ENCODE measurements around the gene CECR2. TPM values are rescaled to one million over a fixed set of nuclear protein-coding genes. Genes with fewer than 3 reads are reported as not detected.

Gene CECR2
- total and polyA plus RNA-seq, 5 donors from 2014 or later = not detected

DNA sequence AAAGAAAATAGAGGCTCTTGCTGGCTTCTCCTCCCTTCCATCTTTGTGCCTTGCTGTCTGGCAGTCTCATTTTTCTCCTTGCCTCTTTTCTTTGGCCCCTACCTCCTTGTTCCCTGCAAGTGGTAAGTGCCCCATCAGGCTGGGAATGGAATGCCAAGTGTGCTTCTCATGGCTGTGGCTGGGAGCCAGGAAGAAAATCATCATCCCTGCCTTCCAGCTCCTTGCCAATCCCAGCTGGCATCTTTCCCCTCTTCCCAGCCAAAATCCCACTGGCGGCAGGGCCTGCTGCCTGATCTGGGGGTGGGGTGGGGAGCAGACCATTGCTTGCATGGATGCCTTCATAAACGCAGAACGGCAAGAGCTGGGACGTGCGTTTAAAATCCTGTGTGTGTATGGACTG is 167.0 kb downstream of the CECR2 start:
- Mint-ChIP-seq H3K36me3 (no peaks in the 10 kb centered on the region), H3K9me3 (no peaks in the 10 kb centered on the region), H3K27me3 (peaks cover 10% of the 10 kb centered on the region), H3K4me1 (no peaks in the 10 kb centered on the region), H3K27ac (no peak overlapping the region), H3K4me3 (no peak overlapping the region)
- Histone ChIP-seq H3K27ac (ENCODE audit: insufficient read depth, low read length, poor library complexity, severe bottlenecking) (no peak overlapping the region), H3K9me3 (ENCODE audit: control insufficient read depth in 2 of 2, low read length in 2 of 2) (no peaks in the 10 kb centered on the region), H3K4me1 (ENCODE audit: control insufficient read depth, insufficient read depth, low read length, poor library complexity, severe bottlenecking) (no peaks in the 10 kb centered on the region), H3K4me3 (ENCODE audit: low read depth, low read length) (no peak overlapping the region), H3K36me3 (ENCODE audit: control insufficient read depth, insufficient read depth, low read length) (no peaks in the 10 kb centered on the region), H3K27me3 (ENCODE audit: control insufficient read depth, insufficient read depth, low read length) (no peaks in the 10 kb centered on the region)
- no peak for ATAC-seq (ENCODE audit: low read depth in 2 of 2)
- no peak for DNase-seq

DNA sequence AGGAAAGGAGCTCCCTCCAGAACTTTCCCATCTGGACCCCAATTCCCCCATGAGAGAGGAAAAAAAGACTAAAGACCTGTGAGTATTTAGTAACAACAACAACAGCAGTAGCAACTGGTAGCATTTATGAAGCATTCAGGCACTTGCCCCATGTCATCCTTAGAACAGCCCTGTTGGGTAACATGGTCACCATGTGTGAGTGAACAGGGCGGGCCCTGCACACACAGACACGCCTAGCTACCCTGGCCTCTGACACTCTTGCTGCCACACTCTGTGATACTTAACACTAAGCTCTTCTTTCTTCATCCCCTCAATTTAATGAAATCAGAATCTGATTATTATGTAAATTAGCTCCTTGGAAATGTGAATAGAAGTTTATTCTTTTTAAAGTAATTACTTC is 167.9 kb downstream of the CECR2 start:
- H3K36me3 ChIP-seq (ENCODE audit: control insufficient read depth, insufficient read depth, low read length) = no peaks in the 10 kb centered on the region
- no peak for ATAC-seq (ENCODE audit: low read depth in 2 of 2)
- H3K4me1 Mint-ChIP-seq = no peaks in the 10 kb centered on the region
- H3K4me1 ChIP-seq (ENCODE audit: control insufficient read depth, insufficient read depth, low read length, poor library complexity, severe bottlenecking) = no peaks in the 10 kb centered on the region
- no peak overlapping the region for H3K27ac Mint-ChIP-seq
- H3K9me3 ChIP-seq (ENCODE audit: control insufficient read depth in 2 of 2, low read length in 2 of 2) = no peaks in the 10 kb centered on the region
- no peaks in the 10 kb centered on the region for H3K27me3 ChIP-seq (ENCODE audit: control insufficient read depth, insufficient read depth, low read length)
- H3K4me3 ChIP-seq (ENCODE audit: low read depth, low read length) = no peak overlapping the region
- H3K27me3 Mint-ChIP-seq = peaks cover 10% of the 10 kb centered on the region
- H3K4me3 Mint-ChIP-seq = no peak overlapping the region
- DNase-seq = no peak
- no peaks in the 10 kb centered on the region for H3K36me3 Mint-ChIP-seq
- H3K9me3 Mint-ChIP-seq = no peaks in the 10 kb centered on the region
- H3K27ac ChIP-seq (ENCODE audit: insufficient read depth, low read length, poor library complexity, severe bottlenecking) = no peak overlapping the region

- no peak overlapping the region for H3K27ac ChIP-seq (ENCODE audit: insufficient read depth, low read length, poor library complexity, severe bottlenecking)
- H3K27me3 Mint-ChIP-seq = peaks cover 10% of the 10 kb centered on the region
- H3K4me1 Mint-ChIP-seq = no peaks in the 10 kb centered on the region
These were observed 171.2 kb downstream of the CECR2 start for GRCh38 chr22:17540481-17540880.

GRCh38 chr22:17541476-17541875 is 172.2 kb downstream of the CECR2 start:
- H3K4me1 ChIP-seq (ENCODE audit: control insufficient read depth, insufficient read depth, low read length, poor library complexity, severe bottlenecking) = no peaks in the 10 kb centered on the region
- no peak for ATAC-seq (ENCODE audit: low read depth in 2 of 2)
- H3K36me3 Mint-ChIP-seq = no peaks in the 10 kb centered on the region
- H3K27ac ChIP-seq (ENCODE audit: insufficient read depth, low read length, poor library complexity, severe bottlenecking) = no peak overlapping the region
- no peaks in the 10 kb centered on the region for H3K4me1 Mint-ChIP-seq
- H3K4me3 ChIP-seq (ENCODE audit: low read depth, low read length) = no peak overlapping the region
- no peaks in the 10 kb centered on the region for H3K36me3 ChIP-seq (ENCODE audit: control insufficient read depth, insufficient read depth, low read length)
- H3K27ac Mint-ChIP-seq = no peak overlapping the region
- H3K4me3 Mint-ChIP-seq = peak overlapping the region in 1 of 4 donors; percentile 15
- no peak for DNase-seq
- H3K27me3 ChIP-seq (ENCODE audit: control insufficient read depth, insufficient read depth, low read length) = no peaks in the 10 kb centered on the region
- H3K9me3 Mint-ChIP-seq = no peaks in the 10 kb centered on the region
- no peaks in the 10 kb centered on the region for H3K9me3 ChIP-seq (ENCODE audit: control insufficient read depth in 2 of 2, low read length in 2 of 2)
- H3K27me3 Mint-ChIP-seq = peaks cover 10% of the 10 kb centered on the region

More at GRCh38 chr22:17540481-17540880, 171.2 kb downstream of the CECR2 start:
- no peaks in the 10 kb centered on the region for H3K36me3 ChIP-seq (ENCODE audit: control insufficient read depth, insufficient read depth, low read length)
- no peaks in the 10 kb centered on the region for H3K9me3 ChIP-seq (ENCODE audit: control insufficient read depth in 2 of 2, low read length in 2 of 2)
- no peak for DNase-seq
- H3K4me1 ChIP-seq (ENCODE audit: control insufficient read depth, insufficient read depth, low read length, poor library complexity, severe bottlenecking) = no peaks in the 10 kb centered on the region
- H3K4me3 ChIP-seq (ENCODE audit: low read depth, low read length) = no peak overlapping the region
- H3K4me3 Mint-ChIP-seq = no peak overlapping the region
- no peaks in the 10 kb centered on the region for H3K27me3 ChIP-seq (ENCODE audit: control insufficient read depth, insufficient read depth, low read length)
- H3K36me3 Mint-ChIP-seq = no peaks in the 10 kb centered on the region
- no peak for ATAC-seq (ENCODE audit: low read depth in 2 of 2)
- H3K27ac Mint-ChIP-seq = no peak overlapping the region
- H3K9me3 Mint-ChIP-seq = no peaks in the 10 kb centered on the region

GRCh38 chr22:17542452-17542851 is 173.2 kb downstream of the CECR2 start:
- Histone ChIP-seq H3K36me3 (ENCODE audit: control insufficient read depth, insufficient read depth, low read length) (no peaks in the 10 kb centered on the region), H3K27ac (ENCODE audit: insufficient read depth, low read length, poor library complexity, severe bottlenecking) (no peak overlapping the region), H3K4me1 (ENCODE audit: control insufficient read depth, insufficient read depth, low read length, poor library complexity, severe bottlenecking) (no peaks in the 10 kb centered on the region), H3K4me3 (ENCODE audit: low read depth, low read length) (no peak overlapping the region), H3K9me3 (ENCODE audit: control insufficient read depth in 2 of 2, low read length in 2 of 2) (no peaks in the 10 kb centered on the region), H3K27me3 (ENCODE audit: control insufficient read depth, insufficient read depth, low read length) (no peaks in the 10 kb centered on the region)
- Mint-ChIP-seq H3K27ac (peak overlapping the region in 1 of 3 donors; percentile 35), H3K36me3 (no peaks in the 10 kb centered on the region), H3K4me1 (no peaks in the 10 kb centered on the region), H3K9me3 (no peaks in the 10 kb centered on the region), H3K4me3 (no peak overlapping the region), H3K27me3 (peaks cover 10% of the 10 kb centered on the region)
- ATAC-seq (ENCODE audit: low read depth in 2 of 2) = no peak
- no peak for DNase-seq

DNA sequence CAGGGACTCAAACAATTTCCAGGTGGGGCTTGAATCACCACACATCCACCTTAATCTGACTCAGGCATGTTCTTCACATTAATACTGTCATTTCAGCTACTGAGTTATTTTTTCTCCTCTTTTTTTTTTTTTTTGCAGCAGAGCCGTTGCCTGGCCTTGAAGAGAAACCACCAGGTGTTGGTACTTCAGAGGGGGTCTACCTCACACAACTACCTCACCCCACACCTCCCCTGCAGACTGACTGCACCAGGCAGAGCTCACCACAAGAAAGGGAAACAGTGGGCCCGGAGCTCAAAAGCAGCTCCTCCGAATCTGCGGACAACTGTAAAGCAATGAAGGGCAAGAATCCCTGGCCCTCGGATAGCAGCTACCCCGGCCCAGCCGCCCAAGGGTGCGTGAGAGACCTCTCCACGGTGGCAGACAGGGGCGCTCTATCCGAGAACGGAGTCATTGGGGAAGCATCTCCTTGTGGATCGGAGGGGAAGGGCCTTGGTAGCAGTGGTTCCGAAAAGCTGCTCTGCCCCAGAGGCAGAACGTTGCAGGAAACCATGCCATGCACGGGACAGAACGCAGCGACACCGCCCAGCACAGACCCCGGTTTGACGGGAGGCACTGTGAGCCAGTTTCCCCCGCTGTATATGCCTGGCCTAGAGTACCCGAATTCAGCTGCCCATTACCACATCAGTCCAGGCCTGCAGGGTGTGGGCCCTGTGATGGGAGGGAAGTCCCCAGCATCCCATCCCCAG is 178.9 kb downstream of the CECR2 start:
- Mint-ChIP-seq H3K27ac (no peak overlapping the region), H3K4me1 (no peaks in the 10 kb centered on the region), H3K27me3 (no peaks in the 10 kb centered on the region), H3K4me3 (no peak overlapping the region), H3K9me3 (peaks cover 0 to 2% (median 0%) of the 10 kb centered on the region in 7 donors), H3K36me3 (no peaks in the 10 kb centered on the region)
- Histone ChIP-seq H3K4me1 (ENCODE audit: control insufficient read depth, insufficient read depth, low read length, poor library complexity, severe bottlenecking) (no peaks in the 10 kb centered on the region), H3K36me3 (ENCODE audit: control insufficient read depth, insufficient read depth, low read length) (no peaks in the 10 kb centered on the region), H3K4me3 (ENCODE audit: low read depth, low read length) (no peak overlapping the region), H3K27me3 (ENCODE audit: control insufficient read depth, insufficient read depth, low read length) (no peaks in the 10 kb centered on the region), H3K9me3 (ENCODE audit: control insufficient read depth in 2 of 2, low read length in 2 of 2) (no peaks in the 10 kb centered on the region), H3K27ac (ENCODE audit: insufficient read depth, low read length, poor library complexity, severe bottlenecking) (no peak overlapping the region)
- ATAC-seq (ENCODE audit: low read depth in 2 of 2) (no peak), DNase-seq (no peak)

- Mint-ChIP-seq H3K27me3 (no peaks in the 10 kb centered on the region), H3K36me3 (no peaks in the 10 kb centered on the region), H3K27ac (peak overlapping the region in 1 of 3 donors; percentile 26), H3K4me1 (no peaks in the 10 kb centered on the region), H3K4me3 (no peak overlapping the region), H3K9me3 (peaks cover 0 to 2% (median 0%) of the 10 kb centered on the region in 7 donors)
- H3K27me3 ChIP-seq (ENCODE audit: control insufficient read depth, insufficient read depth, low read length) = peaks cover 3% of the 10 kb centered on the region
- H3K36me3 ChIP-seq (ENCODE audit: control insufficient read depth, insufficient read depth, low read length) = no peaks in the 10 kb centered on the region
- H3K4me3 ChIP-seq (ENCODE audit: low read depth, low read length) = no peak overlapping the region
- no peak for DNase-seq
- H3K27ac ChIP-seq (ENCODE audit: insufficient read depth, low read length, poor library complexity, severe bottlenecking) = no peak overlapping the region
- no peaks in the 10 kb centered on the region for H3K4me1 ChIP-seq (ENCODE audit: control insufficient read depth, insufficient read depth, low read length, poor library complexity, severe bottlenecking)
- ATAC-seq (ENCODE audit: low read depth in 2 of 2) = no peak
- no peaks in the 10 kb centered on the region for H3K9me3 ChIP-seq (ENCODE audit: control insufficient read depth in 2 of 2, low read length in 2 of 2)
These were observed 179.4 kb downstream of the CECR2 start for GRCh38 chr22:17548756-17549035.

GRCh38 chr22:17549183-17549582 is 179.9 kb downstream of the CECR2 start:
- H3K27me3 ChIP-seq (ENCODE audit: control insufficient read depth, insufficient read depth, low read length) = peaks cover 3% of the 10 kb centered on the region
- no peak for DNase-seq
- H3K4me3 ChIP-seq (ENCODE audit: low read depth, low read length) = no peak overlapping the region
- H3K36me3 ChIP-seq (ENCODE audit: control insufficient read depth, insufficient read depth, low read length) = no peaks in the 10 kb centered on the region
- no peaks in the 10 kb centered on the region for H3K4me1 ChIP-seq (ENCODE audit: control insufficient read depth, insufficient read depth, low read length, poor library complexity, severe bottlenecking)
- H3K36me3 Mint-ChIP-seq = no peaks in the 10 kb centered on the region
- H3K4me1 Mint-ChIP-seq = no peaks in the 10 kb centered on the region
- no peaks in the 10 kb centered on the region for H3K9me3 ChIP-seq (ENCODE audit: control insufficient read depth in 2 of 2, low read length in 2 of 2)
- H3K27ac ChIP-seq (ENCODE audit: insufficient read depth, low read length, poor library complexity, severe bottlenecking) = no peak overlapping the region
- no peak for ATAC-seq (ENCODE audit: low read depth in 2 of 2)
- peaks cover 0 to 2% (median 0%) of the 10 kb centered on the region in 7 donors for H3K9me3 Mint-ChIP-seq
- H3K27me3 Mint-ChIP-seq = no peaks in the 10 kb centered on the region
- H3K27ac Mint-ChIP-seq = no peak overlapping the region
- H3K4me3 Mint-ChIP-seq = no peak overlapping the region
